CD8-positive, alpha-beta memory T cell (primary cell): ENCODE measurements around the gene GSG1L. TPM values are rescaled to one million over a fixed set of nuclear protein-coding genes. Genes with fewer than 3 reads are reported as not detected.

Experiments used
- CTCF ChIA-PET: fragments of 350-600 bp; sonication (Branson Sonifier 250); formaldehyde crosslinking; loops from one replicate; lab custom pipeline; 2021; ENCODE audit warnings: antibody characterized with exemption; lab: Charles Lee
- POLR2A ChIA-PET: fragments of 350-600 bp; sonication (Branson Sonifier 250); formaldehyde crosslinking; loops from one replicate; lab custom pipeline; 2021; ENCODE audit warnings: antibody characterized with exemption; lab: Charles Lee
- DNase-seq, 5 donors: peaks; one replicate each; pipeline versions ENCODE4 v3.0.0 to v3.0.0-alpha.2; 2020 to 2022; ENCODE audit warnings: mixed read lengths in 1 of 5
- H3K27ac ChIP-seq: one replicate; pipeline ENCODE4 v1.7.0; 2013; ENCODE audit warnings: low read depth, mild to moderate bottlenecking, low read length, moderate library complexity
- H3K27me3 ChIP-seq: 2 replicates; pipeline ENCODE4 v1.7.0; 2013; ENCODE audit warnings: low read length, mild to moderate bottlenecking; ENCODE audit not compliant: insufficient read depth, poor library complexity, severe bottlenecking
- H3K36me3 ChIP-seq: 2 replicates; pipeline ENCODE4 v1.7.0; 2013; ENCODE audit warnings: mild to moderate bottlenecking, low read length, moderate library complexity; ENCODE audit not compliant: insufficient read depth
- H3K4me1 ChIP-seq: 2 replicates; pipeline ENCODE4 v1.7.0; 2013; ENCODE audit warnings: mild to moderate bottlenecking, low read length, moderate library complexity; ENCODE audit not compliant: insufficient read depth
- H3K4me3 ChIP-seq: 2 replicates; pipeline ENCODE4 v1.7.0; 2013; ENCODE audit warnings: mild to moderate bottlenecking, low read length
- H3K9me3 ChIP-seq: 2 replicates; pipeline ENCODE4 v1.7.0; 2013; ENCODE audit warnings: mild to moderate bottlenecking, low read length
- H3K27ac Mint-ChIP-seq, 8 donors: one replicate each; pipeline ENCODE4 v1.8.0; 2020 to 2021; ENCODE audit warnings: mixed read lengths in 8 of 8, mild to moderate bottlenecking in 6 of 8, inconsistent platforms in 3 of 8, moderate library complexity in 3 of 8
- H3K27me3 Mint-ChIP-seq, 2 donors: one replicate each; pipeline ENCODE4 v1.8.0; 2020 to 2021; ENCODE audit warnings: mixed read lengths in 2 of 2, mild to moderate bottlenecking in 1 of 2, moderate library complexity in 1 of 2
- H3K36me3 Mint-ChIP-seq, 3 donors: one replicate each; pipeline ENCODE4 v1.8.0; 2020 to 2021; ENCODE audit warnings: mixed read lengths in 3 of 3, inconsistent platforms in 1 of 3, mild to moderate bottlenecking in 1 of 3
- H3K4me1 Mint-ChIP-seq, 3 donors: one replicate each; pipeline ENCODE4 v1.8.0; 2020 to 2021; ENCODE audit warnings: mixed read lengths in 3 of 3, inconsistent platforms in 1 of 3, mild to moderate bottlenecking in 1 of 3
- H3K4me3 Mint-ChIP-seq, 7 donors: one replicate each; pipeline ENCODE4 v1.8.0; 2020 to 2021; ENCODE audit warnings: mixed read lengths in 7 of 7, mild to moderate bottlenecking in 6 of 7, moderate library complexity in 4 of 7, inconsistent platforms in 2 of 7
- H3K9me3 Mint-ChIP-seq, 5 donors: one replicate each; pipeline ENCODE4 v1.8.0; 2020 to 2022; ENCODE audit warnings: mixed read lengths in 5 of 5, mild to moderate bottlenecking in 3 of 5, moderate library complexity in 2 of 5, inconsistent platforms in 1 of 5
- polyA plus RNA-seq: library from polyadenylated mRNA; unstranded; fragments of 300-500 nt; fragmentation: Illumina TruSeq; gene quantifications from one replicate; pipeline ENCODE4 v1.2.3, GENCODE V29; 2021
- total RNA-seq, 2 experiments: library from RNA; stranded (reverse); gene quantifications; one replicate each; pipeline ENCODE4 v1.2.3, GENCODE V29; 2021

The GSG1L gene
- total and polyA plus RNA-seq, 3 experiments from 2014 or later, result 0.18 TPM; not detected in 2

GRCh38 chr16:27798241-27798640 is 265.3 kb downstream of the GSG1L start:
- H3K9me3 Mint-ChIP-seq, result no peaks in the 10 kb centered on the region

DNA sequence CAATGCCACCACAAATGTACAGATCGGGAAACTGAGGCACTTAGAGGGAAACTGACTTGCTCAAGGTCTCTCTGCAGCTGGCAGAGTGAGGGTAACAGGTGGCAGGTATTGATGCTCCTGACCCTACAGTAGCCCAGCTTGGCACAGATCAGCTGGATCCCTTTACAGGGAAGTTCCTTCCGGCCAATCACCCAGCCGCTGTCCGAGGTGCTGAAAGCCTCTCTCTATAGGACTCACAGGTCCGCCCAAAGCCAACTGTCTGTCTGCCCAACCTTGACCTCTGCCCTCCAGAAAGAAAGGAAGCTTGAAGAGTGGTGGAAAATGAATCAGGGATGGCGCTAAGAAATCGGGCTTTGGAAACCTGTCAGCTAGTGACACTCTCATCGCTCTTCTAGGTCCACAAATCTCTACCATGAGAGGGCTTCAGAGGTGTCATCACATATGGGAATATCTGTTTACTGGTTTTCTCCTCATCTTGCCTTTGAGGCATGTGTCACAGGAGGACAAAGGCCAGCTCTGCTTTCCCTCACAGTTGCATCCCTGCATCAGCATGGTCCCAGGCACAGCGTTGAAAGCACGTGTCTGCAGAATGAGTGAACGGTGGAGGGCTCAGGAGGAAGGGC is 267.4 kb downstream of the GSG1L start:
- ChIA-PET CTCF (no interaction called here), POLR2A (no interaction called here)
- Mint-ChIP-seq H3K36me3 (peaks cover 0 to 3% (median 0%) of the 10 kb centered on the region in 3 donors), H3K9me3 (no peaks in the 10 kb centered on the region), H3K27ac (no peak overlapping the region), H3K27me3 (peaks cover 14 to 30% of the 10 kb centered on the region in 2 donors), H3K4me3 (no peak overlapping the region), H3K4me1 (no peaks in the 10 kb centered on the region)
- Histone ChIP-seq H3K4me1 (no peaks in the 10 kb centered on the region), H3K27ac (no peak overlapping the region), H3K9me3 (no peaks in the 10 kb centered on the region), H3K4me3 (no peak overlapping the region), H3K36me3 (no peaks in the 10 kb centered on the region), H3K27me3 (no peaks in the 10 kb centered on the region)
- DNase-seq, result no peak

More at GRCh38 chr16:27798241-27798640, 265.3 kb downstream of the GSG1L start:
- Histone ChIP-seq H3K4me1 (no peaks in the 10 kb centered on the region), H3K9me3 (no peaks in the 10 kb centered on the region), H3K27ac (no peak overlapping the region), H3K27me3 (no peaks in the 10 kb centered on the region), H3K36me3 (no peaks in the 10 kb centered on the region), H3K4me3 (no peak overlapping the region)
- Mint-ChIP-seq H3K36me3 (peaks cover 0 to 3% (median 0%) of the 10 kb centered on the region in 3 donors), H3K4me1 (no peaks in the 10 kb centered on the region), H3K27ac (no peak overlapping the region), H3K4me3 (no peak overlapping the region), H3K27me3 (peaks cover 20 to 39% of the 10 kb centered on the region in 2 donors)
- no peak for DNase-seq
- ChIA-PET CTCF (no interaction called here), POLR2A (no interaction called here)

GRCh38 chr16:27793249-27793622 is 270.3 kb downstream of the GSG1L start:
- DNase-seq, result no peak
- no peak overlapping the region for H3K27ac Mint-ChIP-seq
- ChIA-PET POLR2A (no interaction called here), CTCF (no interaction called here)
- no peak overlapping the region for H3K4me3 Mint-ChIP-seq
- peaks cover 11 to 22% of the 10 kb centered on the region in 2 donors for H3K27me3 Mint-ChIP-seq
- no peaks in the 10 kb centered on the region for H3K4me1 Mint-ChIP-seq
- peaks cover 0 to 3% (median 0%) of the 10 kb centered on the region in 3 donors for H3K36me3 Mint-ChIP-seq
- no peaks in the 10 kb centered on the region for H3K4me1 ChIP-seq
- no peaks in the 10 kb centered on the region for H3K36me3 ChIP-seq
- H3K9me3 Mint-ChIP-seq, result no peaks in the 10 kb centered on the region
- no peaks in the 10 kb centered on the region for H3K27me3 ChIP-seq
- H3K4me3 ChIP-seq, result no peak overlapping the region
- no peak overlapping the region for H3K27ac ChIP-seq
- no peaks in the 10 kb centered on the region for H3K9me3 ChIP-seq

- H3K4me3 Mint-ChIP-seq, result no peak overlapping the region
- peaks cover 0 to 3% (median 0%) of the 10 kb centered on the region in 3 donors for H3K36me3 Mint-ChIP-seq
- ChIA-PET POLR2A (no interaction called here), CTCF (no interaction called here)
- peaks cover 11 to 22% of the 10 kb centered on the region in 2 donors for H3K27me3 Mint-ChIP-seq
- Histone ChIP-seq H3K27ac (no peak overlapping the region), H3K4me1 (no peaks in the 10 kb centered on the region), H3K4me3 (no peak overlapping the region), H3K9me3 (no peaks in the 10 kb centered on the region), H3K27me3 (no peaks in the 10 kb centered on the region), H3K36me3 (no peaks in the 10 kb centered on the region)
- no peaks in the 10 kb centered on the region for H3K4me1 Mint-ChIP-seq
- no peak for DNase-seq
- no peak overlapping the region for H3K27ac Mint-ChIP-seq
- H3K9me3 Mint-ChIP-seq, result no peaks in the 10 kb centered on the region
Measured at GRCh38 chr16:27792486-27793248, 270.8 kb downstream of the GSG1L start.

DNA sequence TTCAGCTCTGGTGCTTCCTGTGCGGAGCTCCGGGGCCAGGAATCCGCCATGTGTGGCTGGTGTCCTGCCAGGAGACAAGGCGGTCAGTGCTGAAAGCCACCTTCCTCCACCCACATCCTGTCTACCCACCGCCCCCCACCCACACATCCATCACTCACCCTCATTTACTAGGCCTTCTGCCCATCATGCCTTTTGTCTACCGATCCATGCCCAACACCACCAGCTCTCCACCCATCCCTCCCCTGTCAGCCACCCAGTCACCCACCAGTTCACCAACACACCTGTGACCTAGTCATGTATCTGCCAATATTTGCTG is 272.2 kb downstream of the GSG1L start:
- Histone ChIP-seq H3K4me1 (no peaks in the 10 kb centered on the region), H3K27me3 (no peaks in the 10 kb centered on the region), H3K4me3 (no peak overlapping the region), H3K36me3 (no peaks in the 10 kb centered on the region), H3K9me3 (no peaks in the 10 kb centered on the region), H3K27ac (no peak overlapping the region)
- H3K4me3 Mint-ChIP-seq, result no peak overlapping the region
- peaks cover 0 to 3% (median 0%) of the 10 kb centered on the region in 3 donors for H3K36me3 Mint-ChIP-seq
- H3K9me3 Mint-ChIP-seq, result no peaks in the 10 kb centered on the region
- no peaks in the 10 kb centered on the region for H3K4me1 Mint-ChIP-seq
- ChIA-PET POLR2A (no interaction called here), CTCF (no interaction called here)
- peaks cover 6 to 16% of the 10 kb centered on the region in 2 donors for H3K27me3 Mint-ChIP-seq
- H3K27ac Mint-ChIP-seq, result no peak overlapping the region
- no peak for DNase-seq

DNA sequence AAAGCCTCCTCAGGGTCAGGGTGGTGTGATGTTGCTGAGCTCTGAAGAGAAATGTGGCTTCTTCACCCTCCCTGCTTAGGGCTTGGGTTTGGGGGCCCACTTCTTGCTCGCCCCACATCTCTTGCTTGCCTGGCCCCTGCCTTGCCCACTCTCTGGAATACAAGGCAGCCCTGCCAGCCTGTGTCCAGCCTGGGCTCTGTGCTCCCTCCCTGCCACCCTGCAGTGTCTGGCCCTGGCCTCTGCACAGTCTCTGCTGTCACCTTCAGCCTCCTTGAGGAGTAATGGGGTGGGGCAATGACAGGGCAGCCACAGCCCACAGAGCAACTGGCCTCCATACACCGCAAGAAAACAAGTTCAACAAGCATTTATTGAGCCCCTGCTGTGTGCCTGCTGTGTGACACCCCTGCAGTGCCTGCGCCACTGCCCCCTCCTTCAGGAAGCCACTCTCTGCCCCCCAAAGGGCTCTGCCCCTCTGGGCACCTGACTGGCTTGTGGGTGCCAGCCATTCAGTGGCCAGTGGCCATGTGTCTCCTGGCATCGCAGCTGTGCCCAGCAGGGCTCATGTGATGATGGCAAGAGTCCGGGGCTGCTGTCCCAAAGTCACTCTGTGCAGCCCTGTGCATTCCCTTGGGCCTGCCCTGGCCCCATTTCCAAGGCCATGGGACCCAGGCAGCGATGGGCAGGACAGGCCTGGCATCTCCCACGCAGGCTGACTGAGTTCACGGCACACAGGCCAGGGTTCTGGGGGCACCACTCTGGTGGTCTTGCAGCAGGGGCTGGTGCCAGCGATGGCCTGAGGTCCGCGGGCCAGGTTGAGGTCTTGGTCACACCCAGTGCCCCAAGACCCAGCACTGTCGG is 272.7 kb downstream of the GSG1L start:
- Mint-ChIP-seq H3K27me3 (peaks cover 2 to 12% of the 10 kb centered on the region in 2 donors), H3K4me3 (no peak overlapping the region), H3K36me3 (peaks cover 0 to 3% (median 0%) of the 10 kb centered on the region in 3 donors), H3K27ac (no peak overlapping the region), H3K9me3 (no peaks in the 10 kb centered on the region), H3K4me1 (no peaks in the 10 kb centered on the region)
- no peaks in the 10 kb centered on the region for H3K4me1 ChIP-seq
- H3K27ac ChIP-seq, result no peak overlapping the region
- no peak overlapping the region for H3K4me3 ChIP-seq
- H3K9me3 ChIP-seq, result no peaks in the 10 kb centered on the region
- DNase-seq, result no peak
- CTCF ChIA-PET, result no interaction called here
- H3K27me3 ChIP-seq, result no peaks in the 10 kb centered on the region
- no peaks in the 10 kb centered on the region for H3K36me3 ChIP-seq
- POLR2A ChIA-PET, result no interaction called here

GRCh38 chr16:27789595-27790241 is 273.8 kb downstream of the GSG1L start:
- Histone ChIP-seq H3K27ac (no peak overlapping the region), H3K9me3 (no peaks in the 10 kb centered on the region), H3K36me3 (no peaks in the 10 kb centered on the region), H3K4me3 (no peak overlapping the region), H3K27me3 (no peaks in the 10 kb centered on the region), H3K4me1 (no peaks in the 10 kb centered on the region)
- no peak overlapping the region for H3K27ac Mint-ChIP-seq
- no peak for DNase-seq
- H3K9me3 Mint-ChIP-seq, result no peaks in the 10 kb centered on the region
- CTCF ChIA-PET, result no interaction called here
- no peak overlapping the region for H3K4me3 Mint-ChIP-seq
- H3K36me3 Mint-ChIP-seq, result no peaks in the 10 kb centered on the region
- POLR2A ChIA-PET, result no interaction called here
- H3K27me3 Mint-ChIP-seq, result peaks cover 3 to 8% of the 10 kb centered on the region in 2 donors
- H3K4me1 Mint-ChIP-seq, result no peaks in the 10 kb centered on the region
